B cell (primary cell): ENCODE measurements around the gene CEP131. TPM values are rescaled to one million over a fixed set of nuclear protein-coding genes. Genes with fewer than 3 reads are reported as not detected.

Experiments
- ATAC-seq: fragments of 200-7000 bp; cut with Tn5 transposase; one replicate; pipeline ENCODE4 v1.10.0; 2021; ENCODE audit warnings: low read depth, mild to moderate bottlenecking, moderate number of reproducible peaks, moderate library complexity
- CTCF ChIA-PET: fragments of 350-600 bp; sonication (Branson Sonifier 250); formaldehyde crosslinking; loops from one replicate; lab custom pipeline; 2021; ENCODE audit warnings: antibody characterized with exemption, inconsistent platforms; lab: Charles Lee
- POLR2A ChIA-PET: fragments of 350-600 bp; sonication (Branson Sonifier 250); formaldehyde crosslinking; loops from one replicate; lab custom pipeline; 2021; ENCODE audit warnings: antibody characterized with exemption; lab: Charles Lee
- DNase-seq: peaks from one replicate; pipeline ENCODE4 v3.0.0; 2013
- H2AFZ ChIP-seq: 2 replicates; pipeline ENCODE4 v1.6.1; 2012; ENCODE audit warnings: mild to moderate bottlenecking, low read depth, low read length; ENCODE audit not compliant: insufficient read depth, poor library complexity, severe bottlenecking
- H3K27ac ChIP-seq, 2 donors: 1 replicate in 1 of 2; 2 replicates in 1 of 2; pipeline ENCODE4 v1.5.1; 2012 to 2013; ENCODE audit warnings: low read length in 2 of 2, mild to moderate bottlenecking in 2 of 2, moderate library complexity in 1 of 2
- H3K27me3 ChIP-seq, 4 experiments: fragments of 200-600 bp in 1 of 4; sonication (generic) in 1 of 4; replicated peaks in 1 of 4; 1 replicate in 2 of 4; 2 replicates in 2 of 4; pipeline versions ENCODE4 v1.6.1 to v1.7.0; 2013 to 2016; ENCODE audit warnings: low read length in 3 of 4, mild to moderate bottlenecking in 2 of 4, mixed read lengths in 1 of 4, moderate library complexity in 1 of 4; ENCODE audit not compliant: insufficient read depth in 4 of 4, control insufficient read depth in 3 of 4; ENCODE audit errors: control extremely low read depth in 1 of 4
- H3K36me3 ChIP-seq, 2 experiments: replicated peaks in 1 of 2; 1 replicate in 1 of 2; 2 replicates in 1 of 2; pipeline versions ENCODE4 v1.6.1 to v1.7.1; 2013; ENCODE audit warnings: low read length in 1 of 2; ENCODE audit not compliant: insufficient read depth in 2 of 2, control insufficient read depth in 1 of 2; ENCODE audit errors: control extremely low read depth in 1 of 2, extremely low read depth in 1 of 2
- H3K4me1 ChIP-seq, 2 donors: fragments of 200-600 bp in 1 of 2; sonication (generic) in 1 of 2; 1 replicate in 1 of 2; 2 replicates in 1 of 2; pipeline versions ENCODE4 v1.5.1 to v1.6.1; 2013 to 2017; ENCODE audit warnings: low read length in 2 of 2; ENCODE audit not compliant: control insufficient read depth in 2 of 2, insufficient read depth in 2 of 2
- H3K4me2 ChIP-seq: replicated peaks from 2 replicates; pipeline ENCODE3; 2012; ENCODE audit warnings: mild to moderate bottlenecking, low read depth, low read length; ENCODE audit not compliant: poor library complexity, severe bottlenecking
- H3K4me3 ChIP-seq, 5 experiments: fragments of 200-600 bp in 1 of 5; sonication (generic) in 1 of 5; 1 replicate in 3 of 5; 2 replicates in 2 of 5; pipeline versions ENCODE4 v1.5.1 to v1.7.0; 2011 to 2016; ENCODE audit warnings: low read length in 4 of 5, mild to moderate bottlenecking in 4 of 5, low read depth in 2 of 5, control low read depth in 1 of 5, moderate library complexity in 1 of 5; ENCODE audit not compliant: insufficient read depth in 1 of 5; ENCODE audit errors: control extremely low read depth in 1 of 5, extremely low read depth in 1 of 5
- H3K79me2 ChIP-seq: fragments of 200-600 bp; sonication (generic); one replicate; pipeline ENCODE4 v1.6.0; 2016; ENCODE audit warnings: low read length; ENCODE audit not compliant: control insufficient read depth, insufficient read depth
- H3K9ac ChIP-seq: fragments of 200-600 bp; sonication (generic); 2 replicates; pipeline ENCODE4 v1.6.1; 2017; ENCODE audit warnings: mild to moderate bottlenecking, low read length, moderate library complexity
- H3K9me3 ChIP-seq, 3 donors: one replicate each; pipeline versions ENCODE4 v1.6.1 to v1.7.1; 2013; ENCODE audit warnings: low read length in 2 of 3; ENCODE audit not compliant: control insufficient read depth in 2 of 3, insufficient read depth in 1 of 3; ENCODE audit errors: control extremely low read depth in 1 of 3
- H4K20me1 ChIP-seq: 2 replicates; pipeline ENCODE4 v1.6.0; 2012; ENCODE audit warnings: mild to moderate bottlenecking, low read length; ENCODE audit not compliant: insufficient read depth, control insufficient read depth, poor library complexity, severe bottlenecking
- H3K27ac Mint-ChIP-seq: one replicate; pipeline ENCODE4 v1.8.0; 2021; ENCODE audit warnings: mixed read lengths
- H3K27me3 Mint-ChIP-seq: one replicate; pipeline ENCODE4 v1.8.0; 2021; ENCODE audit warnings: mixed read lengths
- H3K4me1 Mint-ChIP-seq: one replicate; pipeline ENCODE4 v1.8.0; 2021; ENCODE audit warnings: mixed read lengths
- H3K4me3 Mint-ChIP-seq: one replicate; pipeline ENCODE4 v1.8.0; 2021; ENCODE audit warnings: mixed read lengths
- H3K9me3 Mint-ChIP-seq: one replicate; pipeline ENCODE4 v1.8.0; 2022; ENCODE audit warnings: mixed read lengths; ENCODE audit not compliant: insufficient read depth
- CTCF ChIP-seq: fragments of 200-600 bp; IDR thresholded peaks from one replicate; pipeline ENCODE4 v1.8.0; 2022; ENCODE audit warnings: antibody characterized with exemption, mild to moderate bottlenecking
- EZH2 ChIP-seq: IDR thresholded peaks from 2 replicates; pipeline ENCODE4 v1.6.1; 2012; ENCODE audit warnings: borderline replicate concordance, low read depth, mild to moderate bottlenecking, moderate library complexity, low read length; ENCODE audit not compliant: insufficient read depth, poor library complexity, severe bottlenecking
- WGBS: methylation state at CpG from one replicate; pipeline ENCODE4 v1.1.5; 2013; ENCODE audit warnings: missing lambda C conversion rate; ENCODE audit not compliant: insufficient coverage; 5-methylcytosine and 5-hydroxymethylcytosine counted together
- intact Hi-C: fragments of 100-400 bp; cut with micrococcal nuclease; formaldehyde crosslinking; loops from one replicate; pipeline ENCODE4 v1.10.0; 2022
- polyA plus RNA-seq: library from polyadenylated mRNA; depleted of rRNA; stranded (reverse); fragments of >200 nt; gene quantifications from 2 replicates; pipeline ENCODE4 v1.2.3, GENCODE V29; 2012
- total RNA-seq, 2 donors: library from RNA; stranded (reverse); fragments of 120-200 nt in 1 of 2; gene quantifications; 1 replicate in 1 of 2; 2 replicates in 1 of 2; pipeline versions ENCODE4 v1.2.3 to v1.2.4, GENCODE V29; 2013 to 2022

Gene CEP131
- total and polyA plus RNA-seq, 2 donors (not counting 1 experiment from before 2014, with no cell fraction given), result 18.8 to 25.5 TPM

GRCh38 chr17:81157848-81158687 is 64.7 kb downstream of the CEP131 start:
- no peak overlapping the region for H3K4me3 Mint-ChIP-seq

More at GRCh38 chr17:81157848-81158687, 64.7 kb downstream of the CEP131 start:
- H3K4me1 ChIP-seq, result peaks cover 0 to 10% of the 10 kb centered on the region in 2 donors
- ATAC-seq (no peak), DNase-seq (no peak)
- H3K9ac ChIP-seq, result no peak overlapping the region
- TF ChIP-seq CTCF, result no peak
- TF ChIP-seq EZH2, result no peak
- Mint-ChIP-seq H3K9me3 (no peaks in the 10 kb centered on the region), H3K27me3 (peaks cover 18% of the 10 kb centered on the region), H3K27ac (no peak overlapping the region), H3K4me1 (peaks cover 5% of the 10 kb centered on the region)
- no peak overlapping the region for H2AFZ ChIP-seq
- CTCF ChIA-PET, result no interaction called here
- intact Hi-C loops, result no loop called here
- H3K4me3 ChIP-seq, result no peak overlapping the region
- 94% methylated on average over 39 of the region's 39 CpGs for WGBS
- POLR2A ChIA-PET, result no interaction called here
- H3K27me3 ChIP-seq, result peaks cover 0 to 15% (median 3%) of the 10 kb centered on the region in 4 experiments
- H3K4me2 ChIP-seq, result no peak overlapping the region
- H3K36me3 ChIP-seq, result no peaks in the 10 kb centered on the region
- no peaks in the 10 kb centered on the region for H3K79me2 ChIP-seq
- H3K9me3 ChIP-seq, result no peaks in the 10 kb centered on the region
- no peaks in the 10 kb centered on the region for H4K20me1 ChIP-seq
- no peak overlapping the region for H3K27ac ChIP-seq
